SIG-M5 treated with dmso at 0.1 percent for 504 hours (cell line): ENCODE results near the gene SF3B5.
"Not testable (repeated sequence)": the region's sequence is repeated elsewhere in the genome, so short reads cannot be mapped to it uniquely, and the experiment has no call there.

Experiments
- DNase-seq: peaks from one replicate; lab custom pipeline; 2025; ENCODE audit not compliant: unreplicated experiment; lab: John Stamatoyannopoulos, UW

SF3B5 gene

GRCh38 chr6:144106206-144106605 is 10.8 kb upstream of the SF3B5 start:
- no peak for DNase-seq

GRCh38 chr6:144104898-144105487 is 9.6 kb upstream of the SF3B5 start:
- DNase-seq = peak; percentile 59

GRCh38 chr6:144104488-144104887 is 9.1 kb upstream of the SF3B5 start:
- DNase-seq = no peak

DNA sequence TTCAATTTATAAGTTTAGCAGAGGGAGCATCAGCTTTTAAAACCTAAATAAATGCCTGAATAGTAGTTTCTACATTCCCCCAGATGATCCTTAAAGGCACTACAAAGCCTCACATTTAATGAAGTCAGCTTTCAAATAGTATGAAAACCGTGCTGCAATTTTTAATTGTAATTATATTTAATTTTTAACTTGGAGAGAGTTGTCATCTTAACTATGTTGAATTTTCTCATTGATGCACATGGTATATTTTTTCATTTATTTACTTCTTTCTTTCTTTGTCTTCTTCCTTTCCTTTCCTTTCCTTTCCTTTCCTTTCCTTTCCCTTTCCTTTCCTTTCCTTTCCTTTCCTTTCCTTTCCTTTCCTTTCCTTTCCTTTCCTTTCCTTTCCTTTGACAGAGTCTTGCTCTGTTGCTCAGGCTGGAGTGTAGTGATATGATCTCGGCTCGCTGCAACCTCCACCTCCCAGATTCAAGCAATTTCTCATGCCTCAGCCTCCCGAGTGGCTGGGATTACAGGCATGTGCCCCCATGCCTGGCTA is 7.7 kb upstream of the SF3B5 start:
- no peak for DNase-seq

- DNase-seq = no peak
Observed at GRCh38 chr6:144098993-144099392, 3.6 kb upstream of the SF3B5 start.

DNA sequence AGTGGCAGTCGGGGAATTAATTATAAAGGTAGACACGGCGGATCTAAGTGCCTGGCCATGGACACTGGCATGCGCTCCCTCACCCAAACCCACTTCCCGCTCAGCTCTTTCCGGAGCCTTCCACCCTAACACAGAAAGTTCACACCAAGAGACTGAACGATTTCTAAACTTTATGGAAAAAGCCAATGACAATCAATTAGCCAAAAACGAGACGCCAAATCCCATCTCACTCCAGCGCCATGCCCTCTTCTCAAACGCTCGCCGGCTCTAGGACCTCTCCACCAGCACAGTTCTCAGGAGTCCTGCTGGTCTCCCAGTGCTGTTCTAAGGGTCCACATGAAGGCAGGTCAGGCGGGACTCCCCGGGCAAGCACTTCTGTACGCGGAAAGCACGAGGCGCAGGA is 641 bp downstream of the SF3B5 start:
- no peak for DNase-seq

DNA sequence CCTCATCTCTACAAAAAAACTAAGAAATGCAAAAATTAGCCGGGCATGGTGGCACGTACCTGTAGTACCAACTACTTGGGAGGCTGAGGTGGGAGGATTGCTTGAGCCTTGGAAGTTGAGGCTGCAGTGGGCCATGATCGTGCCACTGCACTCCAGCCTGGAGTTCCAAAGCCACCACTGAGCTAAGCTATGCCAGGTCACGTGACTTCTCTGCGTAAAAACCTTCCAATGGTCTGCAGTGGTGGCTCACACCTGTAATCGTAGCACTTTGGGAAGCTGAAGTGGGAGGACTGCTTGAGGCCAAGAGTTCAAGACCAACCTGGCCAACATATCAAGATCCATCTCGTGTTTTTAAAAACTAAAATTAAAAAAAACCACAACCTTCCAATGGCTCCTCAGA is 1.7 kb downstream of the SF3B5 start:
- DNase-seq = no peak

- DNase-seq = no peak
Observed at GRCh38 chr6:144093236-144093635, 2.1 kb downstream of the SF3B5 start.

GRCh38 chr6:144090384-144090783 is 5.0 kb downstream of the SF3B5 start:
- DNase-seq = no peak

DNA sequence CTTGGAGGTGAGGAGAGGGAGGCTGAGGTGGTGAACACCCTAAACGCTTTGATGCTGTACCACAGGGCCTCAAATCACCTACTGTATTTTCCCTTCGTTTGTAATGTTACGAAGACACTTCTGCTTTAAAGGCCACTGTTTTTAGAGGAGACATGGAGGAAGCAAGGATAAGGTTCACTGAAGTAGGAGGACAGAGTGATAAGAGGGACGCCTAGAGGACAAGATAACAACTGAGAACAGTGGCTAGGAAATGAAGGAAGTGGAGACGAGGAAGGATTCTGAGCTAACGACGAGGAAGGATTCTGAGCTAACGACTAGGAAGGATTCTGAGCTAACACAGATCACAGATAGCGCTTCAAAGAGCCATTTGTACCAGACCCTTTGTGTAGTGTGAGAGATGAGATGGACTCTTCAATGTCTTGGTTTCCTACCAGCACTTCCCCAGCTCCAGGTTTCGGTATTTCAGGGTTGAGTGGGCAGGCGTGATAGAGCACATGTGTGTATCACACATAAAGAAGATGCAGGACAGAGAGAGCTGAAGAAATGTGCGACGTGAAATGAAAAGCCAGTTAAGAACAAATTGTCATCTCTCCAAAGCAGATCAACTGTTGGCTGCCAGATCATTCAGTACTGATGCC is 7.5 kb downstream of the SF3B5 start:
- DNase-seq = no peak

- DNase-seq = no peak
Observed at GRCh38 chr6:144086959-144087358, 8.4 kb downstream of the SF3B5 start.

GRCh38 chr6:144083172-144083571 is 12.2 kb downstream of the SF3B5 start:
- DNase-seq = no peak

DNA sequence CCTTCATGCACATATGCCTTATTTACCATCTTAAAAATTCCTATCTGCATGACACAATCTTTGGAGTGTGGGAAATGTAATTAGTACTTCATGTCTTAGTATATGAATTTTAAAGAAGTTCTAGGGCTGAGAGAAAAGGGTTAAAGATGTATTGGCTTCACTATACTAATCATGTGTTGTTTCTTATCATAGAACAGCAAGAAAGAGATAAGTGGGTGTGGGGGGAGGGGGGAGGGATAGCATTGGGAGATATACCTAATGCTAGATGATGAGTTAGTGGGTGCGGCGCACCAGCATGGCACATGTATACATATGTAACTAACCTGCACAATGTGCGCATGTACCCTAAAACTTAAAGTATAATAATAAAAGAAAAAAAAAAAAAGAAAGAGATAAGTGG is 13.0 kb downstream of the SF3B5 start:
- DNase-seq = not testable (repeated sequence)

GRCh38 chr6:144077871-144078270 is 17.5 kb downstream of the SF3B5 start:
- no peak for DNase-seq

GRCh38 chr6:144075875-144076274 is 19.5 kb downstream of the SF3B5 start:
- DNase-seq = no peak

- no peak for DNase-seq
Observed at GRCh38 chr6:144075187-144075586, 20.2 kb downstream of the SF3B5 start.

DNA sequence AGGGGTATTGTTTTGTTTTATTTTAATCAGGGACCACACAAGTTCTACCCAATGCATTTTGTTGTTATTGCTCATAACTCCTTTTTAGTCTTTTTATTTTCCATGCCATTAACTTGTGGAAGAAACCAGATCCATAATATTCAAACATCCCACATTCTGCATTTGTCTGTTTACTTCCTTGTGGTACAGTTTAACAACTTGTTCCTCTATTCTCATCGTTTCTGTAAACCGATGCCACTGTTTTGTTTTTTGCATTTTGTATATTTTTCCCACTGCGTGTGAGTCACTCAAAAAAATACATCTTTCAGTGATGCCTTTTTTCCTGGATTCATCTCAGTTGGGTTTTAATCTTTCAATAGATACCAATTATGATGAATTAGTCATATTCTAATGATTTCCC is 22.3 kb downstream of the SF3B5 start:
- DNase-seq = no peak

GRCh38 chr6:144069506-144069905 is 25.9 kb downstream of the SF3B5 start:
- no peak for DNase-seq

DNA sequence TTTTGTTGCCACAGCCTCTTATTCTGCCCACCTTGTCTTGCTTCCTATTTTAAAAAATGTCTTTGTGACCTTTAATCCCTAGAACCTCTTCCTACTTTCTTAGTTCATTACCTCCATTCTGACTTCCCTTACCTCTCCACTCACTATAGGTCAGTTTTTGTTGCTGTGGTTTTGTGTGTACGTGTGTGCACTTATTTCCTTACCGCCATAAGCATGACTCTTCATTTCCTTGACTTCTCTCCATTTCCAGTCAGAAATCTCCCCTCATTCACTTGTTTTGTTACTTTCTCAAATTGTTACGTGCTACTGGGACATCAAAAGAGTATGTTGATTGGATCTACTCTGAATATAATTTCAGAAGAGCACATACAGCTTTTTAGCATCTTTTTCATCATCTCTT is 26.6 kb downstream of the SF3B5 start:
- DNase-seq = no peak

- DNase-seq = peak; percentile 53
Observed at GRCh38 chr6:144066741-144067484, 28.5 kb downstream of the SF3B5 start.

- DNase-seq = no peak
Observed at GRCh38 chr6:144066255-144066654, 29.1 kb downstream of the SF3B5 start.

- no peak for DNase-seq
Observed at GRCh38 chr6:144065213-144065660, 30.1 kb downstream of the SF3B5 start.
